Calu3 (cell line): ENCODE data around the gene NPW. TPM values are rescaled to one million over a fixed set of nuclear protein-coding genes. Genes with fewer than 3 reads are reported as not detected.

Experiments used
- BruUV-seq: library from RNA; stranded (reverse); fragments of 400-500 nt; replicated peaks from 2 replicates; lab custom pipeline; 2021; lab: Mats Ljungman, UMichigan
- CTCF ChIA-PET: fragments of 300-600 bp; sonication (Branson Sonifier 250); formaldehyde crosslinking; loops from one replicate; lab custom pipeline; 2022; ENCODE audit warnings: antibody characterized with exemption; lab: Charles Lee
- DNase-seq: peaks from one replicate; pipeline ENCODE4 v3.0.0; 2022
- H3K27ac Mint-ChIP-seq: one replicate; pipeline ENCODE4 v1.8.0; 2022; ENCODE audit warnings: mixed read lengths; ENCODE audit not compliant: unreplicated experiment
- H3K27me3 Mint-ChIP-seq: one replicate; pipeline ENCODE4 v1.8.0; 2022; ENCODE audit warnings: mixed read lengths; ENCODE audit not compliant: unreplicated experiment
- H3K36me3 Mint-ChIP-seq: one replicate; pipeline ENCODE4 v1.8.0; 2022; ENCODE audit warnings: mild to moderate bottlenecking, moderate library complexity, mixed read lengths; ENCODE audit not compliant: insufficient read depth, unreplicated experiment
- H3K4me1 Mint-ChIP-seq: one replicate; pipeline ENCODE4 v1.8.0; 2022; ENCODE audit warnings: mild to moderate bottlenecking, low read depth, mixed read lengths; ENCODE audit not compliant: unreplicated experiment
- H3K4me3 Mint-ChIP-seq: one replicate; pipeline ENCODE4 v1.8.0; 2022; ENCODE audit warnings: mild to moderate bottlenecking, low read depth, moderate library complexity, mixed read lengths; ENCODE audit not compliant: unreplicated experiment
- H3K9me3 Mint-ChIP-seq: one replicate; pipeline ENCODE4 v1.8.0; 2022; ENCODE audit warnings: low read depth, mixed read lengths; ENCODE audit not compliant: unreplicated experiment
- intact Hi-C: fragments of 100-400 bp; cut with micrococcal nuclease; formaldehyde crosslinking; loops from one replicate; pipeline ENCODE4 v1.10.0; 2022; ENCODE audit not compliant: unreplicated experiment
- total RNA-seq: library from RNA; stranded (reverse); gene quantifications from 2 replicates; pipeline ENCODE4 v1.2.3, GENCODE V29; 2022
- TF ChIP-seq, protein P1 (sequence below): fragments of 200-600 bp; IDR thresholded peaks from one replicate; pipeline ENCODE4 v1.8.0; 2022; ENCODE audit warnings: antibody characterized with exemption; ENCODE audit not compliant: unreplicated experiment

Gene NPW
- total RNA-seq, 1 experiment from 2014 or later = 1.5 TPM

DNA sequence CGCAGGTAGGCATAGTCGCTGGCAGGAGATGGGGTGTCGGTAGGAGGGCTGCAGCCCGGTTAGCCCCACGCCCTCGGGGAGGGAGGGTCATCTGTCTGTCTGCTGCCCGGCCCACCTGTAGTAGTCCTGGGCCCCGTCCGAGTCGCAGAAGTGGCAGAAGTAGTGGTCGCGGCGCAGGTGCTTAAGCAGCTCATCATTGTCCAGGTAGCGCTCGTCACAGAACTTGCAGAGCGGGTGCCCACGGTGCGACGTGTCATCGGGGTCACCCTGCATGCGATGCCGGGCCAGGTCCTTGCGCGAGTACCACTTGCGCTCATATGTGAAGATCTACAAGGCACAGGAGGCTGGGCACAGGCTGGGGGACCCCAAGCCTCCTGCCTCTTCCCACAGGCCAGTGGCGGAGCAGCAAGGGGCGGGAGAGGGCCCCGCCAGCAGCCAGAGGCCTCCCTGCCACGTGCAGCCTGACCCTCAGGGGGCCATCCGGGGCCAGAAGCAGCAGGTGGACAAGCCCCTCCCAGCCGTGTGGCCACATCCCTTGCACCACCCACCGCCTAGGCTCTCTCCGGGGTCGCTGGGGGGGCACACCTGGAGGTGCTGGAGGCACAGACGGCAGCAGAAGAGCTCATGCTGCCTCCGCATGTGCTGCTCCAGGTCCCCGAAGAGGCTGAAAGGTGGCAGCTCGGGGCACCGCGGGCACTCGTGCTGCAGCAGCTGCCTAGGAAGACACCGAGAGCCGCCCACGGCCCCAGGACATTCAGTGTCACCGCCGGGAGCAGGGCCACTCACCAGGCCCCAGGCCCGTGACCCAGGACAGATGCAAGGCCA is 17.0 kb upstream of the NPW start:
- DNase-seq = no peak
- H3K27me3 Mint-ChIP-seq = no peaks in the 10 kb centered on the region
- H3K36me3 Mint-ChIP-seq = peaks cover 41% of the 10 kb centered on the region
- no TSS peak for BruUV-seq
- intact Hi-C loops = no loop called here
- H3K9me3 Mint-ChIP-seq = no peaks in the 10 kb centered on the region
- H3K4me1 Mint-ChIP-seq = peaks cover 26% of the 10 kb centered on the region
- H3K27ac Mint-ChIP-seq = no peak overlapping the region
- no peak overlapping the region for H3K4me3 Mint-ChIP-seq
- CTCF ChIA-PET = interaction anchor here (0.6 to 2.0 kb wide), 5 partner anchors 10 to 151 kb away, joined by 3 to 7 read pairs (median 4); no protein-coding TSS in a partner anchor
- TF ChIP-seq, protein P1, sequence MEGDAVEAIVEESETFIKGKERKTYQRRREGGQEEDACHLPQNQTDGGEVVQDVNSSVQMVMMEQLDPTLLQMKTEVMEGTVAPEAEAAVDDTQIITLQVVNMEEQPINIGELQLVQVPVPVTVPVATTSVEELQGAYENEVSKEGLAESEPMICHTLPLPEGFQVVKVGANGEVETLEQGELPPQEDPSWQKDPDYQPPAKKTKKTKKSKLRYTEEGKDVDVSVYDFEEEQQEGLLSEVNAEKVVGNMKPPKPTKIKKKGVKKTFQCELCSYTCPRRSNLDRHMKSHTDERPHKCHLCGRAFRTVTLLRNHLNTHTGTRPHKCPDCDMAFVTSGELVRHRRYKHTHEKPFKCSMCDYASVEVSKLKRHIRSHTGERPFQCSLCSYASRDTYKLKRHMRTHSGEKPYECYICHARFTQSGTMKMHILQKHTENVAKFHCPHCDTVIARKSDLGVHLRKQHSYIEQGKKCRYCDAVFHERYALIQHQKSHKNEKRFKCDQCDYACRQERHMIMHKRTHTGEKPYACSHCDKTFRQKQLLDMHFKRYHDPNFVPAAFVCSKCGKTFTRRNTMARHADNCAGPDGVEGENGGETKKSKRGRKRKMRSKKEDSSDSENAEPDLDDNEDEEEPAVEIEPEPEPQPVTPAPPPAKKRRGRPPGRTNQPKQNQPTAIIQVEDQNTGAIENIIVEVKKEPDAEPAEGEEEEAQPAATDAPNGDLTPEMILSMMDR = no peak

DNA sequence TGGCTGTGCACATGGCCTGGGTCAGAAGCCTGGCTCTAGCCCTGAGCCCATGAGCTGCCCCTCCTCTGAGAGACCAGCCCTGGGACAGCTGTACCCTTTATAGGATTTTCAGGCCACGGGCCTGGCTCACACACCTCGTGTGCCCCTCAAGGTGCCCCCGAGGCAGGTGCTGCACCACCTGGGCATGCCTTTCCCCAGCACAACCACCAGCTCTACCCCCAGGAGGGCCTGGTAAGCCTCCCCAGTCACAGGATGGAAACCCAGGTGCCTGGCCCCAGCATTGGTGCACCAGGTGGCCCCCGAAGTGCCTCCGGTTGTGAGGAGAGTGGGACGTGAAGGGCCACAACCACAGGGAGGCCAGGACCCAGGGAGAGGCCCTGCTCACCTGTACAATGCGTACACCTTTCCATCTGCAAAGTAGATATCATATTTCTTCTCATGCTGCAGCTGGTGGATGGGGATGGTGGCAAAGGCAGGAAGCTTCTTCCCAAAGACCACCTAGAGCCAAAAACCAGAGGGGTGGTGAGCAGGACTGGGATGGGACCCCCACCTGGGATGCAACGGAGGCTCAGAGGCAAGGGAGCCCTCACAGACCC is 16.3 kb upstream of the NPW start:
- CTCF ChIA-PET = interaction anchor here (0.6 to 2.0 kb wide), 9 partner anchors 8 to 150 kb away, joined by 3 to 11 read pairs (median 4); no protein-coding TSS in a partner anchor
- Mint-ChIP-seq H3K27me3 (no peaks in the 10 kb centered on the region), H3K27ac (no peak overlapping the region), H3K36me3 (peaks cover 42% of the 10 kb centered on the region), H3K4me3 (no peak overlapping the region), H3K4me1 (peaks cover 33% of the 10 kb centered on the region), H3K9me3 (no peaks in the 10 kb centered on the region)
- DNase-seq = no peak
- BruUV-seq = no TSS peak
- intact Hi-C loops = no loop called here
- TF ChIP-seq, protein P1 = no peak

DNA sequence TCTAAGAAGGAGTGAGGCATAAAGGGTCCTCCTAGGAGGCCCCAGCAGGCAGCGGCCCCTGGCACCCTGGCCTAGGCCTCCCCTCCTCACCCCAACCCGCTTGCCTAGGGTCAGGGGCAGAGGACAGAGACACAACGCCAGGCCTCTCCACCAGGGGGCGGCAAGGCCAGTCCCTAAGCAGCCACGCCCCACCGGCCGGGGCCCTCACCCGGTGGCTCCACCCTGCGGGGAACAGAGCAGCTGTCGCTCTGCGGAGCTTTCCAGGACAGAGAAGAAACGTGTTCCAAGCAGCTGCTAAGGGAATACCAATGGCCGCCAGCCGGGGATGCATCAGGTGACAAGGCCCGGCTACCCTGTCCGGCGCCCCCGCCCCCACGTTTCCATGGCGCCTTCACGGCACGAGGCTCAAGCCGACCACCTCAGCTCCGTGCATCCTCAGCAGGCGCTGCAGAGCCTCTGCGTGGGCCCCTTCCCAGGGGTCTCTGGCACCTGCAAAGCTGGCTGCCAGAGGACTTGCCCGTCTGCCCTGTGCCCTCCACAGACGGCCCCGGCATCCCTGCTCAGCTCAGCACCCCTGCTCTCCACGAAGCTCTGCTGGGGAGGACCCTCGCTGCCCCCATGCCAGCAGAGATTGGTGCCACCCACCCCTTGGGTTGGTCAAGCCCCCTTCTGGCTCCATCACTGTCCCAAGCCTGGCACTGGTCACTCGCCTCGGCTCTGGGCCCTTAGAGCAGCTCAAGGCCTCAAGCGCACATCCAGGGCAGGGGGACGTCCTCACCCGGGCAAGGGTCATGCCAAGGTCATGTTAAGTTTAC is 15.6 kb upstream of the NPW start:
- peaks cover 42% of the 10 kb centered on the region for H3K36me3 Mint-ChIP-seq
- CTCF ChIA-PET = interaction anchor here (0.6 to 2.0 kb wide), 11 partner anchors 8 to 149 kb away, joined by 3 to 11 read pairs (median 4); partner anchors contain the start of genes PKD1 and TBL3
- peak overlapping the region; percentile 17 for H3K4me3 Mint-ChIP-seq
- BruUV-seq = no TSS peak
- no peaks in the 10 kb centered on the region for H3K9me3 Mint-ChIP-seq
- no peak overlapping the region for H3K27ac Mint-ChIP-seq
- intact Hi-C loops = no loop called here
- H3K4me1 Mint-ChIP-seq = peaks cover 38% of the 10 kb centered on the region
- peak; percentile 97 for DNase-seq
- TF ChIP-seq, protein P1 = peak; percentile 97
- H3K27me3 Mint-ChIP-seq = no peaks in the 10 kb centered on the region

DNA sequence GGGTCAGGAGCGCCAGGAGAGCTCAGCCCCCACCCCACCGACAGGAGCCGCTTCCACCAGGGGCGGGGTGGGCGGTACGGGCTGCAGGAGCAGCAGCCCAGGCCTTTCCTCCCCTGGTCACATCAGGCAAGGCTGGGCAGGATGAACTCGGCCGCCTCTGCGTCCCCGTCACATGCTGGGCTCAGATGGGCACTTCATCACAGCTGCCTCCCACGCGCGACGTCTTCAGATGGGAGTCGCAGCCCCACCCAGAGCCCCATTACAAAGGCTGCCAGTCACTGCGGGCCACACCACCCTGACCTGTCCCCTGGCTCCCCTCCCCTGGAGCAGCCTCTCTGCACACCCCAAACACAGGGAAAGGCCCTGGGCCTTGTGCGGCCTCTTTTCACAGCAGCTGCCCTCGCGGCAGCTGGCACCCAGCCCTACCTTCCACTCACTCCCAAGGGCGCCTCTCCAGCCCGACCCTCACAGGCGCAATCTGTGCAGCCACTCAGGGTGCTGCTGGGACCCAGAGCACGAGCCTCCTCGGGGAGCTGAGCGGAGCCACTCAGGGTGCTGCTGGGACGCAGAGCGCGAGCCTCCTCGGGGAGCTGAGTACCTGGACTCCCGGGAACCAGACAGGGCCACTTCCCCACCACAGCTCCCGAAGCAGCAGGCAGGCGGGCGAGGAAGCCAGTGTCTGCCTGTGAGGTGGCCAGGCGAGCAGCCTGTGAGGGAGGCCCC is 14.6 kb upstream of the NPW start:
- intact Hi-C loops = no loop called here
- no TSS peak for BruUV-seq
- Mint-ChIP-seq H3K4me1 (peaks cover 38% of the 10 kb centered on the region), H3K36me3 (peaks cover 51% of the 10 kb centered on the region), H3K27ac (no peak overlapping the region), H3K4me3 (peak overlapping the region; percentile 10), H3K27me3 (no peaks in the 10 kb centered on the region), H3K9me3 (no peaks in the 10 kb centered on the region)
- CTCF ChIA-PET = interaction anchor here (1.6 kb wide), 1 partner anchor 136 kb away, joined by 11 read pairs; no protein-coding TSS in a partner anchor
- TF ChIP-seq, protein P1 = no peak
- DNase-seq = no peak
